HepG2 (cell line): ENCODE results near the gene TMEM221. TPM values are rescaled to one million over a fixed set of nuclear protein-coding genes. Genes with fewer than 3 reads are reported as not detected.

Source experiments
- ATAC-seq: fragments of 200-7000 bp; cut with Tn5 transposase; 3 replicates; pipeline ENCODE4 v1.9.1; 2020; ENCODE audit warnings: mild to moderate bottlenecking, moderate library complexity
- BruUV-seq: library from RNA; stranded (reverse); fragments of 400-500 nt; replicated peaks from 2 replicates; lab custom pipeline; 2021; lab: Mats Ljungman, UMichigan
- CTCF ChIA-PET: fragments of 300-600 bp; formaldehyde crosslinking; extraction: SDS; loops from one replicate; lab custom pipeline; 2021; ENCODE audit warnings: low total read pairs, inconsistent platforms, low intra/inter-chr PET ratio; lab: Yijun Ruan, JAX
- POLR2A ChIA-PET: fragments of 350-600 bp; sonication (Branson Sonifier 250); formaldehyde crosslinking; loops from one replicate; lab custom pipeline; 2020; ENCODE audit warnings: antibody characterized with exemption, inconsistent platforms; lab: Yijun Ruan, JAX
- DNase-seq: peaks from one replicate; pipeline ENCODE4 v3.0.0-alpha.2; 2015; ENCODE audit warnings: low spot score
- FAIRE-seq: peaks from 3 replicates; lab custom pipeline; 2011; peaks lifted over from hg19 to GRCh38; lab: Jason Lieb, UNC
- H2AFZ ChIP-seq: one replicate; pipeline ENCODE4 v1.6.1; 2011; ENCODE audit warnings: low read length, inconsistent platforms
- H3K27ac ChIP-seq: fragments of 300-600 bp; 3 replicates; pipeline ENCODE4 v1.8.0; 2011; ENCODE audit warnings: mixed run types, mild to moderate bottlenecking, mixed read lengths, low read length, inconsistent platforms; ENCODE audit not compliant: insufficient read depth; ENCODE audit errors: extremely low read length
- H3K27me3 ChIP-seq, 2 experiments: fragments of 200-600 bp in 1 of 2; 2 replicates in 1 of 2; 3 replicates in 1 of 2; pipeline versions ENCODE4 v1.6.0 to v1.8.0; 2011; ENCODE audit warnings: low read length in 2 of 2, mild to moderate bottlenecking in 2 of 2, moderate library complexity in 2 of 2, inconsistent platforms in 1 of 2; ENCODE audit not compliant: insufficient read depth in 2 of 2, control insufficient read depth in 1 of 2
- H3K36me3 ChIP-seq, 2 experiments: fragments of 200-600 bp in 1 of 2; replicated peaks in 1 of 2; 2 replicates in 1 of 2; 3 replicates in 1 of 2; pipeline versions ENCODE4 v1.5.1 to v1.8.0; 2011; ENCODE audit warnings: low read length in 2 of 2, inconsistent platforms in 1 of 2; ENCODE audit not compliant: insufficient read depth in 2 of 2, control insufficient read depth in 1 of 2
- H3K4me1 ChIP-seq: 2 replicates; pipeline ENCODE4 v1.5.1; 2012; ENCODE audit warnings: low read length, inconsistent platforms; ENCODE audit not compliant: insufficient read depth
- H3K4me2 ChIP-seq: 2 replicates; pipeline ENCODE4 v1.6.0; 2011; ENCODE audit warnings: low read depth, low read length, inconsistent platforms
- H3K4me3 ChIP-seq, 3 experiments: fragments of 200-600 bp in 1 of 3; sonication (generic), shearing (Covaris generic) in 1 of 3; replicated peaks in 1 of 3; 2 replicates each; pipeline ENCODE4 v1.5.1; 2011 to 2016; ENCODE audit warnings: low read length in 3 of 3, inconsistent platforms in 2 of 3, low read depth in 2 of 3, mild to moderate bottlenecking in 2 of 3, control low read depth in 1 of 3, mixed read lengths in 1 of 3; ENCODE audit not compliant: insufficient read depth in 1 of 3
- H3K79me2 ChIP-seq: one replicate; pipeline ENCODE4 v1.6.1; 2011; ENCODE audit warnings: low read length, inconsistent platforms; ENCODE audit not compliant: insufficient read depth
- H3K9ac ChIP-seq: 2 replicates; pipeline ENCODE4 v1.6.0; 2011; ENCODE audit warnings: mild to moderate bottlenecking, low read depth, low read length, inconsistent platforms; ENCODE audit not compliant: insufficient read depth
- H3K9me3 ChIP-seq: 2 replicates; pipeline ENCODE4 v1.5.1; 2012; ENCODE audit warnings: mild to moderate bottlenecking, low read length
- H4K20me1 ChIP-seq: 2 replicates; pipeline ENCODE4 v1.6.0; 2011; ENCODE audit warnings: inconsistent platforms, mild to moderate bottlenecking, low read length, moderate library complexity; ENCODE audit not compliant: insufficient read depth
- ELF3 ChIP-seq: IDR thresholded peaks from 2 replicates; pipeline ENCODE4 v1.6.1; 2016; ENCODE audit warnings: missing genetic modification reagents, missing compliant biosample characterization
- HNF4A ChIP-seq: sonication (generic); formaldehyde crosslinking; IDR thresholded peaks from 2 replicates; pipeline ENCODE4 v1.4.0; 2020; ENCODE audit warnings: missing genetic modification reagents
- MED8 ChIP-seq: sonication (generic); formaldehyde crosslinking; IDR thresholded peaks from 2 replicates; pipeline ENCODE4 v1.8.1; 2023; ENCODE audit warnings: mild to moderate bottlenecking, missing genetic modification reagents; ENCODE audit not compliant: insufficient replicate concordance
- PRDM4 ChIP-seq: sonication (generic); formaldehyde crosslinking; IDR thresholded peaks from 2 replicates; pipeline ENCODE4 v1.9.0; 2021; ENCODE audit warnings: missing genetic modification reagents, borderline replicate concordance
- ZBTB8A ChIP-seq: sonication (generic); formaldehyde crosslinking; IDR thresholded peaks from 2 replicates; pipeline ENCODE4 v1.4.0; 2020; ENCODE audit warnings: mild to moderate bottlenecking, low read depth, missing genetic modification reagents, borderline replicate concordance
- ZNF136 ChIP-seq: sonication (generic); formaldehyde crosslinking; IDR thresholded peaks from 2 replicates; pipeline ENCODE4 v1.8.1; 2022; ENCODE audit warnings: low read depth, mild to moderate bottlenecking, moderate library complexity, missing genetic modification reagents
- ZNF205 ChIP-seq: IDR thresholded peaks from 2 replicates; pipeline ENCODE4 v1.6.1; 2018; ENCODE audit warnings: missing biosample characterization, missing genetic modification reagents
- ZNF605 ChIP-seq: sonication (generic); formaldehyde crosslinking; IDR thresholded peaks from 2 replicates; pipeline ENCODE4 v1.8.0; 2022; ENCODE audit warnings: mild to moderate bottlenecking, missing genetic modification reagents
- ZNF710 ChIP-seq: sonication (generic); formaldehyde crosslinking; IDR thresholded peaks from 2 replicates; pipeline ENCODE4 v1.5.0; 2020; ENCODE audit warnings: mild to moderate bottlenecking, missing genetic modification reagents, borderline replicate concordance
- WGBS: methylation state at CpG from one replicate; pipeline ENCODE4 v1.1.6; 2017; ENCODE audit warnings: low lambda C conversion rate; 5-methylcytosine and 5-hydroxymethylcytosine counted together
- in situ Hi-C: cut with HindIII; loops from 2 replicates; pipeline ENCODE4 v1.10.0; 2017; ENCODE audit warnings: low pct_unique_long_range_greater_than_20kb; ENCODE audit not compliant: extremely low pct_ligation_motif_present
- intact Hi-C: fragments of 100-400 bp; cut with micrococcal nuclease; formaldehyde crosslinking; loops from one replicate; pipeline ENCODE4 v1.10.0; 2022; ENCODE audit not compliant: unreplicated experiment
- polyA plus RNA-seq, 8 experiments: library from polyadenylated mRNA; depleted of rRNA in 3 of 8; stranded (reverse) in 7 of 8; unstranded in 1 of 8; fragments of >200 nt; fragmentation: Illumina TruSeq in 4 of 8; extraction: Trizol in 4 of 8; gene quantifications; 2 replicates each; pipeline versions ENCODE4 v1.2.1 to v1.2.3, GENCODE V29; 2011 to 2016; ENCODE audit warnings: low read depth in 4 of 8, missing spikeins in 1 of 8, mixed read lengths in 1 of 8; ENCODE audit not compliant: insufficient read depth in 1 of 8
- total RNA-seq, 5 experiments: library from RNA; depleted of rRNA; stranded (reverse); fragments of >200 nt; fragmentation: Illumina TruSeq; extraction: Trizol; gene quantifications; 2 replicates each; pipeline ENCODE4 v1.2.3, GENCODE V29; 2016; ENCODE audit warnings: low read depth in 1 of 5
- TF ChIP-seq, protein P1 (sequence below): sonication (generic); formaldehyde crosslinking; IDR thresholded peaks from 2 replicates; pipeline ENCODE4 v1.5.0; 2020; ENCODE audit warnings: missing genetic modification reagents
- TF ChIP-seq, protein P2 (sequence below): sonication (generic); formaldehyde crosslinking; IDR thresholded peaks from 2 replicates; pipeline ENCODE4 v1.5.1; 2020; ENCODE audit warnings: missing genetic modification reagents, mild to moderate bottlenecking, borderline replicate concordance

Gene TMEM221
- total and polyA plus RNA-seq, 2 of the 13 experiments (the other 11 are each of a cell fraction or from before 2014, with no cell fraction given) = 0.33 to 0.77 TPM

DNA sequence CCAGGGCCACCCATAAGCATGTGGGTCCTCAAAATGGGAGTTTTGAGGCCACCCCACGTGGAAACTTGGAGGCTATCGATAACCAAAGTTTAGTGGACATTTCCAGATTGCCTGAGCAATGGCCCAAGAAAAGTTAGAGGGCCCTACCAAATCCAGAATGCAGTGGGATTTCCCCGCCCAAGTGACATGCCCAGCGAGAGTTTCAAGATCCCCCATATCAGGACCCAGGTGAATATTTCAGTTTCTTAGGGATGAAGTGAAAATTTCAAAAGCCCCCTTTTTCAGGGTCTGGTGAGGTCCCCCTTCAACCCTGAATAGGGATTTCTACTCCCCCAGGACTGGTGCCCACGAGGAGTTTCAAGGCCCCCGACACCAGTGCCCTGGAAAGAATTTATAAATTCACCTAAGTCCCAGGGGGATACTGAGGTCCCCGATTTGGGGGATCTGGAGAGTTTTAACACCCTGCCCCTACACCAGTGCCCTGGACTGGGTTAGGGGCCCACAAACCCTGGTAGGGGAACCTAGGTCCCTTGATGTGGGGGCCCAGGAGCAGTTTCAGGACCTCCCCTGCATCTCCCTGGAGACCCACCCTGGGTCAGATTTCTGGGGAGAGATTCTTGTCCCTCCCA is 43.7 kb downstream of the TMEM221 start:
- no peak overlapping the region for H2AFZ ChIP-seq
- FAIRE-seq (no peak), ATAC-seq (no peak), DNase-seq (no peak)
- peak overlapping the region; percentile 62 to 82 (median 70) for H3K4me3 ChIP-seq
- H3K9ac ChIP-seq = peak overlapping the region; percentile 78
- H3K9me3 ChIP-seq = no peaks in the 10 kb centered on the region
- ChIA-PET CTCF (no interaction called here), POLR2A (interaction anchor here (0.6 to 3.5 kb wide), 15 partner anchors 13 to 455 kb away, joined by 3 to 76 read pairs (median 4); partner anchors contain the start of genes DDA1, MAP1S, MVB12A and PGLS)
- peaks cover 0 to 8% of the 10 kb centered on the region in 2 experiments; a peak in 3 of 5 replicates for H3K36me3 ChIP-seq
- H3K4me2 ChIP-seq = peak overlapping the region; percentile 92
- TF ChIP-seq ZNF136 (CRISPR knock-in tag) (no peak), ZNF605 (CRISPR knock-in tag) (peak; percentile 14; the same call in 1 of the 2 replicates), HNF4A (no peak), PRDM4 (peak; percentile 99), ELF3 (CRISPR knock-in tag) (0 out of 2 replicates have a peak, but pooled peaks have one; percentile 3), MED8 (no peak), ZBTB8A (CRISPR knock-in tag) (no peak), ZNF205 (CRISPR knock-in tag) (no peak), ZNF710 (CRISPR knock-in tag) (no peak)
- TF ChIP-seq, protein P1, sequence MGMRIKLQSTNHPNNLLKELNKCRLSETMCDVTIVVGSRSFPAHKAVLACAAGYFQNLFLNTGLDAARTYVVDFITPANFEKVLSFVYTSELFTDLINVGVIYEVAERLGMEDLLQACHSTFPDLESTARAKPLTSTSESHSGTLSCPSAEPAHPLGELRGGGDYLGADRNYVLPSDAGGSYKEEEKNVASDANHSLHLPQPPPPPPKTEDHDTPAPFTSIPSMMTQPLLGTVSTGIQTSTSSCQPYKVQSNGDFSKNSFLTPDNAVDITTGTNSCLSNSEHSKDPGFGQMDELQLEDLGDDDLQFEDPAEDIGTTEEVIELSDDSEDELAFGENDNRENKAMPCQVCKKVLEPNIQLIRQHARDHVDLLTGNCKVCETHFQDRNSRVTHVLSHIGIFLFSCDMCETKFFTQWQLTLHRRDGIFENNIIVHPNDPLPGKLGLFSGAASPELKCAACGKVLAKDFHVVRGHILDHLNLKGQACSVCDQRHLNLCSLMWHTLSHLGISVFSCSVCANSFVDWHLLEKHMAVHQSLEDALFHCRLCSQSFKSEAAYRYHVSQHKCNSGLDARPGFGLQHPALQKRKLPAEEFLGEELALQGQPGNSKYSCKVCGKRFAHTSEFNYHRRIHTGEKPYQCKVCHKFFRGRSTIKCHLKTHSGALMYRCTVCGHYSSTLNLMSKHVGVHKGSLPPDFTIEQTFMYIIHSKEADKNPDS (CRISPR knock-in tag) = no peak
- TF ChIP-seq, protein P2, sequence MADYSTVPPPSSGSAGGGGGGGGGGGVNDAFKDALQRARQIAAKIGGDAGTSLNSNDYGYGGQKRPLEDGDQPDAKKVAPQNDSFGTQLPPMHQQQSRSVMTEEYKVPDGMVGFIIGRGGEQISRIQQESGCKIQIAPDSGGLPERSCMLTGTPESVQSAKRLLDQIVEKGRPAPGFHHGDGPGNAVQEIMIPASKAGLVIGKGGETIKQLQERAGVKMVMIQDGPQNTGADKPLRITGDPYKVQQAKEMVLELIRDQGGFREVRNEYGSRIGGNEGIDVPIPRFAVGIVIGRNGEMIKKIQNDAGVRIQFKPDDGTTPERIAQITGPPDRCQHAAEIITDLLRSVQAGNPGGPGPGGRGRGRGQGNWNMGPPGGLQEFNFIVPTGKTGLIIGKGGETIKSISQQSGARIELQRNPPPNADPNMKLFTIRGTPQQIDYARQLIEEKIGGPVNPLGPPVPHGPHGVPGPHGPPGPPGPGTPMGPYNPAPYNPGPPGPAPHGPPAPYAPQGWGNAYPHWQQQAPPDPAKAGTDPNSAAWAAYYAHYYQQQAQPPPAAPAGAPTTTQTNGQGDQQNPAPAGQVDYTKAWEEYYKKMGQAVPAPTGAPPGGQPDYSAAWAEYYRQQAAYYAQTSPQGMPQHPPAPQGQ = no peak
- no peaks in the 10 kb centered on the region; the same call in 1 of the 2 replicates for H4K20me1 ChIP-seq
- BruUV-seq = no TSS peak
- intact Hi-C loops = loop anchor here (1.0 to 5.0 kb wide), 2 partner anchors 15 to 67 kb away; partner anchors contain the start of gene GTPBP3
- 41% methylated on average over 7 of the region's 7 CpGs for whole genome bisulfite sequencing
- H3K4me1 ChIP-seq = peaks cover 13% of the 10 kb centered on the region
- H3K27ac ChIP-seq = peak overlapping the region; percentile 81
- H3K79me2 ChIP-seq = peaks cover 33% of the 10 kb centered on the region
- in situ Hi-C loops = no loop called here
- H3K27me3 ChIP-seq = no peaks in the 10 kb centered on the region; a peak in 1 of 5 replicates
